ENCODE results near the gene ACE2. TPM values are rescaled to one million over a fixed set of nuclear protein-coding genes. Genes with fewer than 3 reads are reported as not detected.

ACE2 gene
- polyA plus RNA-seq, 3 donors, result not detected

DNA sequence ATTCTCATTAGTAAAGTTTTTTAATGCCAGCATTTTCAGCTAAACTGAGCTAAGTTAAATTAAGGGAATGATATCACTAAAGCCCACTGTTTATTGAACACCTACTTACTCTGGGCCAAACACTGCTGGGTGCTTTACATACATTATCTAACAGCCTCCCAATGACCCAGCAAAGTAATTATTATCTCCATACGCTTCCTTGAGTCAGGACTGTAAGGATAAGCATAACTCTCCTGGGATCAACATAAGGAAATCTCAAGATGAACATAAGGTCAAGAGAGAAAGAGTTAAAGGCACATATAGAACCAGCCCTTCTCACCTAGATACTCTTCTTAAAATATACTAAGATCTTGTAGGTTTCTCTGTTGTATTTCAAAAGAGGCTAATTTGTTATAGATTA lies 86.5 kb downstream of the ACE2 start:
- Histone ChIP-seq H2AFZ (ENCODE audit: insufficient read depth, low read depth, low read length, poor library complexity, severe bottlenecking) (no peak overlapping the region), H3K4me2 (replicated peaks; ENCODE audit: extremely low read depth, low read length, poor library complexity, severe bottlenecking) (no peak overlapping the region), H3K4me1 (ENCODE audit: control insufficient read depth in 1 of 2, insufficient read depth in 2 of 2, low read length in 2 of 2) (no peaks in the 10 kb centered on the region), H3K9ac (ENCODE audit: insufficient read depth, low read length, poor library complexity, severe bottlenecking) (no peak overlapping the region), H3K36me3 (replicated peaks in 1 of 2; ENCODE audit: control insufficient read depth in 1 of 2, insufficient read depth in 2 of 2, low read length in 2 of 2) (no peaks in the 10 kb centered on the region), H4K20me1 (ENCODE audit: insufficient read depth, low read length) (no peaks in the 10 kb centered on the region), H3K27me3 (ENCODE audit: control insufficient read depth in 2 of 2, insufficient read depth in 2 of 2, low read length in 2 of 2) (peaks cover 0 to 58% of the 10 kb centered on the region in 2 donors), H3K79me2 (ENCODE audit: insufficient read depth, low read length) (no peaks in the 10 kb centered on the region), H3K27ac (ENCODE audit: low read depth in 1 of 2, low read length in 2 of 2) (no peak overlapping the region), H3K4me3 (replicated peaks in 1 of 3; ENCODE audit: low read depth in 2 of 3, low read length in 3 of 3) (no peak overlapping the region), H3K9me3 (replicated peaks in 1 of 2; ENCODE audit: control insufficient read depth in 1 of 2, insufficient read depth in 1 of 2, low read length in 2 of 2) (no peaks in the 10 kb centered on the region)
- Mint-ChIP-seq H3K9me3 (peaks cover 0 to 2% (median 0%) of the 10 kb centered on the region in 7 donors), H3K4me3 (no peak overlapping the region), H3K4me1 (peaks cover 5% of the 10 kb centered on the region), H3K27me3 (ENCODE audit: low read depth in 3 of 3) (peaks cover 0 to 17% (median 0%) of the 10 kb centered on the region in 3 donors), H3K36me3 (no peaks in the 10 kb centered on the region), H3K27ac (no peak overlapping the region)
- DNase-seq, result no peak
- intact Hi-C loops (cut with micrococcal nuclease), result no loop called here
- no CpG with 5 or more reads among the region's 1 CpG for WGBS (ENCODE audit: insufficient coverage)
- TF ChIP-seq, protein P1, sequence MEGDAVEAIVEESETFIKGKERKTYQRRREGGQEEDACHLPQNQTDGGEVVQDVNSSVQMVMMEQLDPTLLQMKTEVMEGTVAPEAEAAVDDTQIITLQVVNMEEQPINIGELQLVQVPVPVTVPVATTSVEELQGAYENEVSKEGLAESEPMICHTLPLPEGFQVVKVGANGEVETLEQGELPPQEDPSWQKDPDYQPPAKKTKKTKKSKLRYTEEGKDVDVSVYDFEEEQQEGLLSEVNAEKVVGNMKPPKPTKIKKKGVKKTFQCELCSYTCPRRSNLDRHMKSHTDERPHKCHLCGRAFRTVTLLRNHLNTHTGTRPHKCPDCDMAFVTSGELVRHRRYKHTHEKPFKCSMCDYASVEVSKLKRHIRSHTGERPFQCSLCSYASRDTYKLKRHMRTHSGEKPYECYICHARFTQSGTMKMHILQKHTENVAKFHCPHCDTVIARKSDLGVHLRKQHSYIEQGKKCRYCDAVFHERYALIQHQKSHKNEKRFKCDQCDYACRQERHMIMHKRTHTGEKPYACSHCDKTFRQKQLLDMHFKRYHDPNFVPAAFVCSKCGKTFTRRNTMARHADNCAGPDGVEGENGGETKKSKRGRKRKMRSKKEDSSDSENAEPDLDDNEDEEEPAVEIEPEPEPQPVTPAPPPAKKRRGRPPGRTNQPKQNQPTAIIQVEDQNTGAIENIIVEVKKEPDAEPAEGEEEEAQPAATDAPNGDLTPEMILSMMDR (IDR thresholded peaks at IDR 0.05), result no peak

DNA sequence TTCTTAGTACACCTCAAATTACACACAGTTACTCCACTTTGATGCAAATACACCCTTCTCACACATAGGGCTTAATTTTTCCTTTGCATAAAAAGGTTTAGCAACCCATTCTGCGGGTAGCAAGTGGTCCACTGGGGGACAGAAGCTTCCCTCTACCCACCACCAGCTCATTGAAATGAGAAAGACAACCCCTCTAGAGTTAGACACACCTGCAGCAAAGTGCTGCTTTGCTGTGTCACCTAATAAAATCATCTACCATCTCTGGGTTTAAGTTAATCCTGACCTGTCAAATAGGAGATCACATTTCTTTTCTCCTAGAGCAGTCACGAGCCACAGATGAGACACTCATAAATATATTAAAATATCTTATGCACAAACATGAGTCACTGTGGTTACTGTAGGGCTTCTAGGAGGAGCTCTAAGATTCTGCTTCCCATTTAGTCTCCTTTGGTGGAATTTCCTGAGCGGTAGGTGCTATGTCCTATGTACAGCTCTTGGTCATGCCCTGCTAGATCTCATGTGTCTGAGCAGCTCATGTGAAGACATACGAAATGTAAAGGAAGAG lies 88.3 kb downstream of the ACE2 start:
- no peak overlapping the region for H3K27ac ChIP-seq (ENCODE audit: low read depth in 1 of 2, low read length in 2 of 2)
- no CpG with 5 or more reads among the region's 4 CpGs for WGBS (ENCODE audit: insufficient coverage)
- no peaks in the 10 kb centered on the region for H3K36me3 ChIP-seq (replicated peaks in 1 of 2; ENCODE audit: control insufficient read depth in 1 of 2, insufficient read depth in 2 of 2, low read length in 2 of 2)
- no peak overlapping the region for H3K4me2 ChIP-seq (replicated peaks; ENCODE audit: extremely low read depth, low read length, poor library complexity, severe bottlenecking)
- no peaks in the 10 kb centered on the region for H3K4me1 ChIP-seq (ENCODE audit: control insufficient read depth in 1 of 2, insufficient read depth in 2 of 2, low read length in 2 of 2)
- Mint-ChIP-seq H3K27me3 (ENCODE audit: low read depth in 3 of 3) (peaks cover 0 to 20% (median 0%) of the 10 kb centered on the region in 3 donors), H3K4me3 (no peak overlapping the region), H3K9me3 (peaks cover 0 to 2% (median 0%) of the 10 kb centered on the region in 7 donors), H3K27ac (no peak overlapping the region), H3K4me1 (peaks cover 5% of the 10 kb centered on the region), H3K36me3 (no peaks in the 10 kb centered on the region)
- H2AFZ ChIP-seq (ENCODE audit: insufficient read depth, low read depth, low read length, poor library complexity, severe bottlenecking), result no peak overlapping the region
- H3K27me3 ChIP-seq (ENCODE audit: control insufficient read depth in 2 of 2, insufficient read depth in 2 of 2, low read length in 2 of 2), result peaks cover 0 to 57% of the 10 kb centered on the region in 2 donors
- H3K9me3 ChIP-seq (replicated peaks in 1 of 2; ENCODE audit: control insufficient read depth in 1 of 2, insufficient read depth in 1 of 2, low read length in 2 of 2), result no peaks in the 10 kb centered on the region
- no peaks in the 10 kb centered on the region for H4K20me1 ChIP-seq (ENCODE audit: insufficient read depth, low read length)
- intact Hi-C loops (cut with micrococcal nuclease), result no loop called here
- no peak overlapping the region for H3K4me3 ChIP-seq (replicated peaks in 1 of 3; ENCODE audit: low read depth in 2 of 3, low read length in 3 of 3)
- DNase-seq, result peak in 1 of 3 donors; percentile 4
- H3K9ac ChIP-seq (ENCODE audit: insufficient read depth, low read length, poor library complexity, severe bottlenecking), result no peak overlapping the region
- H3K79me2 ChIP-seq (ENCODE audit: insufficient read depth, low read length), result no peaks in the 10 kb centered on the region
- TF ChIP-seq, protein P1 (IDR thresholded peaks at IDR 0.05), result no peak
